Spleen (tissue), 7 donors: ENCODE results near the gene CXCR6.

Source experiments
- POLR2A ChIP-seq, 3 donors: fragments of 450-650 bp; IDR thresholded peaks; one replicate each; pipeline ENCODE4 v1.5.1; 2017; ENCODE audit warnings: antibody characterized with exemption in 3 of 3, mild to moderate bottlenecking in 1 of 3
- TF ChIP-seq, protein P1 (sequence below), 11 experiments: fragments of 200-600 bp in 7 of 11; fragments of 450-650 bp in 4 of 11; sonication (generic) in 4 of 11; IDR thresholded peaks in 8 of 11; conservative IDR thresholded peaks in 3 of 11; 1 replicate in 7 of 11; 2 replicates in 4 of 11; pipeline versions ENCODE4 v1.4.0 to v1.8.0; 2016 to 2021; ENCODE audit warnings: antibody characterized with exemption in 11 of 11, inconsistent platforms in 4 of 11, mild to moderate bottlenecking in 1 of 11
- donor health status: DM: no; HTN: no; CAD: no; lungs with moderate emphysema.
- donor health status: DM: no; HTN: no; CAD: no.
- donor health status: DM: no; HTN: no; CAD: no.

DNA sequence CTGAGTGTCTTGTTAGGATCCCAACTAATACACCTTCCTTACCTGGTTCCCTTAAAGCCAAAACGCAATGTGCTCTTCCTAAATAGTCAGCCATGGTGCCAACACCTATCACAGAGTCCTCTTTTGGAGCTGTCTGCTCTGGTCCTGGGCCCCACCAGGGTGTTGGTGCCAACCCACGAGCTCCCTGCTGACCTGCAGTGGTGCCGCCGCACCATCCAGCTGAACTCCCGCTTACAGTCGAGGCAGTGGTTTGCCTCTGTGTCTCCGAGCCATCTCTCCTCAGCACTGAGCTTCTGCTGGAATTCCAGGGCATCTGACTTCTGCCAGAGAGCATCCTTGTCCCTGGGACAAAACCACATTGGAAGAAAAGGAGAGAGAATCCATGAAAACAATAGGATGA is 15.9 kb downstream of the CXCR6 start:
- TF ChIP-seq, protein P1, sequence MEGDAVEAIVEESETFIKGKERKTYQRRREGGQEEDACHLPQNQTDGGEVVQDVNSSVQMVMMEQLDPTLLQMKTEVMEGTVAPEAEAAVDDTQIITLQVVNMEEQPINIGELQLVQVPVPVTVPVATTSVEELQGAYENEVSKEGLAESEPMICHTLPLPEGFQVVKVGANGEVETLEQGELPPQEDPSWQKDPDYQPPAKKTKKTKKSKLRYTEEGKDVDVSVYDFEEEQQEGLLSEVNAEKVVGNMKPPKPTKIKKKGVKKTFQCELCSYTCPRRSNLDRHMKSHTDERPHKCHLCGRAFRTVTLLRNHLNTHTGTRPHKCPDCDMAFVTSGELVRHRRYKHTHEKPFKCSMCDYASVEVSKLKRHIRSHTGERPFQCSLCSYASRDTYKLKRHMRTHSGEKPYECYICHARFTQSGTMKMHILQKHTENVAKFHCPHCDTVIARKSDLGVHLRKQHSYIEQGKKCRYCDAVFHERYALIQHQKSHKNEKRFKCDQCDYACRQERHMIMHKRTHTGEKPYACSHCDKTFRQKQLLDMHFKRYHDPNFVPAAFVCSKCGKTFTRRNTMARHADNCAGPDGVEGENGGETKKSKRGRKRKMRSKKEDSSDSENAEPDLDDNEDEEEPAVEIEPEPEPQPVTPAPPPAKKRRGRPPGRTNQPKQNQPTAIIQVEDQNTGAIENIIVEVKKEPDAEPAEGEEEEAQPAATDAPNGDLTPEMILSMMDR (IDR thresholded peaks at IDR 0.05 in 8 of 11, conservative IDR thresholded peaks at IDR 0.05 in 3 of 11) = no peak
- no peak for TF ChIP-seq POLR2A (IDR thresholded peaks at IDR 0.05)
